Omental fat pad (tissue), 4 donors: Measurements from ENCODE around the gene KYAT1. TPM values are rescaled to one million over a fixed set of nuclear protein-coding genes. Genes with fewer than 3 reads are reported as not detected.

Experiments
- ATAC-seq: fragments of 150-250 bp; one replicate; pipeline ENCODE4 v1.9.1; 2016; ENCODE audit warnings: mild to moderate bottlenecking, moderate library complexity; ENCODE audit not compliant: low FRiP score
- DNase-seq: peaks from one replicate; pipeline ENCODE4 v3.0.0-alpha.2; 2019; ENCODE audit warnings: low spot score
- CTCF ChIP-seq, 3 donors: fragments of 450-650 bp; IDR thresholded peaks; one replicate each; pipeline ENCODE4 v1.5.1; 2016 to 2017; ENCODE audit warnings: antibody characterized with exemption in 3 of 3, mild to moderate bottlenecking in 3 of 3, moderate library complexity in 2 of 3
- total RNA-seq, 4 donors: library from RNA; depleted of rRNA; stranded (reverse); fragments of >200 nt; gene quantifications; one replicate each; pipeline ENCODE4 v1.1.0, GENCODE V29; 2016

The KYAT1 gene
- total RNA-seq, 4 donors from 2014 or later, result 2.9 to 9.3 (median 4.1) TPM

GRCh38 chr9:128892221-128892921, 10.6 kb upstream of the KYAT1 start:
- ATAC-seq, result peak; percentile 99
- peak; percentile 74 for DNase-seq
- no peak for TF ChIP-seq CTCF (IDR thresholded peaks at IDR 0.05)

GRCh38 chr9:128891321-128892220, 9.8 kb upstream of the KYAT1 start:
- TF ChIP-seq CTCF (IDR thresholded peaks at IDR 0.05), result no peak
- no peak for DNase-seq
- no peak for ATAC-seq

- no peak for DNase-seq
- ATAC-seq, result no peak
- TF ChIP-seq CTCF (IDR thresholded peaks at IDR 0.05), result no peak
Measured at GRCh38 chr9:128887914-128888350, 6.2 kb upstream of the KYAT1 start.

- DNase-seq (no peak), ATAC-seq (no peak)
- TF ChIP-seq CTCF (IDR thresholded peaks at IDR 0.05), result no peak
Measured at GRCh38 chr9:128887049-128887448, 5.3 kb upstream of the KYAT1 start.

- TF ChIP-seq CTCF (IDR thresholded peaks at IDR 0.05), result no peak
- DNase-seq (no peak), ATAC-seq (no peak)
Measured at GRCh38 chr9:128886211-128886891, 4.6 kb upstream of the KYAT1 start.

- no peak for TF ChIP-seq CTCF (IDR thresholded peaks at IDR 0.05)
- DNase-seq (no peak), ATAC-seq (no peak)
Measured at GRCh38 chr9:128885798-128886197, 4.0 kb upstream of the KYAT1 start.
